ENCODE results near the gene DCTN4. TPM values are rescaled to one million over a fixed set of nuclear protein-coding genes. Genes with fewer than 3 reads are reported as not detected.

DCTN4 gene
- total and polyA plus RNA-seq, 9 of the 15 experiments (the other 6 are each of a cell fraction or from before 2014, with no cell fraction given), result 20.4 to 64.9 (median 49.9) TPM

GRCh38 chr5:150763023-150763769 lies 4.4 kb upstream of the DCTN4 start (continued):
- TF ChIP-seq ZBTB12 (CRISPR knock-in tag; IDR thresholded peaks at IDR 0.05), result peak; percentile 11; the same call in 1 of the 2 replicates
- peak; percentile 69 for TF ChIP-seq SOX6 (IDR thresholded peaks at IDR 0.05)
- TF ChIP-seq ZNF253 (CRISPR knock-in tag; conservative IDR thresholded peaks at IDR 0.05), result no peak
- TF ChIP-seq ZNF586 (CRISPR knock-in tag; conservative IDR thresholded peaks at IDR 0.05), result no peak; the same call in 1 of the 2 replicates
- TF ChIP-seq, protein P1, sequence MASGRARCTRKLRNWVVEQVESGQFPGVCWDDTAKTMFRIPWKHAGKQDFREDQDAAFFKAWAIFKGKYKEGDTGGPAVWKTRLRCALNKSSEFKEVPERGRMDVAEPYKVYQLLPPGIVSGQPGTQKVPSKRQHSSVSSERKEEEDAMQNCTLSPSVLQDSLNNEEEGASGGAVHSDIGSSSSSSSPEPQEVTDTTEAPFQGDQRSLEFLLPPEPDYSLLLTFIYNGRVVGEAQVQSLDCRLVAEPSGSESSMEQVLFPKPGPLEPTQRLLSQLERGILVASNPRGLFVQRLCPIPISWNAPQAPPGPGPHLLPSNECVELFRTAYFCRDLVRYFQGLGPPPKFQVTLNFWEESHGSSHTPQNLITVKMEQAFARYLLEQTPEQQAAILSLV (tag; IDR thresholded peaks at IDR 0.05), result peak; percentile 75
- TF ChIP-seq RFX7 (CRISPR knock-in tag; IDR thresholded peaks at IDR 0.05), result peak; percentile 72; the same call in 1 of the 2 replicates
- TF ChIP-seq, protein P2, sequence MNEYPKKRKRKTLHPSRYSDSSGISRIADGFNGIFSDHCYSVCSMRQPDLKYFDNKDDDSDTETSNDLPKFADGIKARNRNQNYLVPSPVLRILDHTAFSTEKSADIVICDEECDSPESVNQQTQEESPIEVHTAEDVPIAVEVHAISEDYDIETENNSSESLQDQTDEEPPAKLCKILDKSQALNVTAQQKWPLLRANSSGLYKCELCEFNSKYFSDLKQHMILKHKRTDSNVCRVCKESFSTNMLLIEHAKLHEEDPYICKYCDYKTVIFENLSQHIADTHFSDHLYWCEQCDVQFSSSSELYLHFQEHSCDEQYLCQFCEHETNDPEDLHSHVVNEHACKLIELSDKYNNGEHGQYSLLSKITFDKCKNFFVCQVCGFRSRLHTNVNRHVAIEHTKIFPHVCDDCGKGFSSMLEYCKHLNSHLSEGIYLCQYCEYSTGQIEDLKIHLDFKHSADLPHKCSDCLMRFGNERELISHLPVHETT (CRISPR knock-in tag; conservative IDR thresholded peaks at IDR 0.05 in 1 of 2, IDR thresholded peaks at IDR 0.05 in 1 of 2), result peak in 1 of 2 experiments; percentile 68; a peak in 1 of 4 replicates
- TF ChIP-seq, protein P3, sequence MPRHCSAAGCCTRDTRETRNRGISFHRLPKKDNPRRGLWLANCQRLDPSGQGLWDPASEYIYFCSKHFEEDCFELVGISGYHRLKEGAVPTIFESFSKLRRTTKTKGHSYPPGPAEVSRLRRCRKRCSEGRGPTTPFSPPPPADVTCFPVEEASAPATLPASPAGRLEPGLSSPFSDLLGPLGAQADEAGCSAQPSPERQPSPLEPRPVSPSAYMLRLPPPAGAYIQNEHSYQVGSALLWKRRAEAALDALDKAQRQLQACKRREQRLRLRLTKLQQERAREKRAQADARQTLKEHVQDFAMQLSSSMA (CRISPR knock-in tag; IDR thresholded peaks at IDR 0.05), result no peak
- TF ChIP-seq MAZ (CRISPR knock-in tag; conservative IDR thresholded peaks at IDR 0.05 in 1 of 2, IDR thresholded peaks at IDR 0.05 in 1 of 2), result peak in 1 of 2 experiments; percentile 66; a peak in 1 of 4 replicates
- TF ChIP-seq JUN (IDR thresholded peaks at IDR 0.05; ENCODE audit: borderline replicate concordance, low read depth, low read length), result peak; percentile 64; the same call in 1 of the 2 replicates
- TF ChIP-seq JUN (CRISPR knock-in tag; IDR thresholded peaks at IDR 0.05; ENCODE audit: borderline replicate concordance), result no peak
- peak; percentile 83 for TF ChIP-seq JUND (IDR thresholded peaks at IDR 0.05; ENCODE audit: borderline replicate concordance, low read depth, low read length)
- TF ChIP-seq JUND (tag; IDR thresholded peaks at IDR 0.05; ENCODE audit: borderline replicate concordance, low read depth, low read length), result peak; percentile 71; the same call in 1 of the 3 replicates
- TF ChIP-seq TAF7 (tag; IDR thresholded peaks at IDR 0.05), result no peak
- TF ChIP-seq, protein P4, sequence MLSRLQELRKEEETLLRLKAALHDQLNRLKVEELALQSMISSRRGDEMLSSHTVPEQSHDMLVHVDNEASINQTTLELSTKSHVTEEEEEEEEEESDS (CRISPR knock-in tag; IDR thresholded peaks at IDR 0.05), result no peak
- 0 out of 2 replicates have a peak, but pooled peaks have one; percentile 52 for TF ChIP-seq HDAC2 (IDR thresholded peaks at IDR 0.05)
- no peak for TF ChIP-seq POLR2B (IDR thresholded peaks at IDR 0.05; ENCODE audit: low read depth, partially characterized antibody)
- no peak for TF ChIP-seq MIER1 (IDR thresholded peaks at IDR 0.05; ENCODE audit: low read depth)
- TF ChIP-seq ZFP1 (CRISPR knock-in tag; IDR thresholded peaks at IDR 0.05), result no peak
- TF ChIP-seq TBL1XR1 (IDR thresholded peaks at IDR 0.05; ENCODE audit: low read length in 2 of 2), result peak in 1 of 2 experiments; percentile 13; a peak in 1 of 4 replicates
- peak; percentile 98 for TF ChIP-seq ZNF175 (CRISPR knock-in tag; IDR thresholded peaks at IDR 0.05; ENCODE audit: low read depth)
- 0 out of 2 replicates have a peak, but pooled peaks have one; percentile 31 for TF ChIP-seq SP1 (CRISPR knock-in tag; IDR thresholded peaks at IDR 0.05)
- peak; percentile 85 for TF ChIP-seq L3MBTL2 (IDR thresholded peaks at IDR 0.05)
- no peak for TF ChIP-seq ZKSCAN1 (IDR thresholded peaks at IDR 0.05; ENCODE audit: low read depth, low read length)
